GM12864 (cell line): ENCODE measurements around the gene FAM216B.

ENCODE experiments used
- DNase-seq: peaks from one replicate; pipeline ENCODE4 v3.0.0-alpha.2; 2011; ENCODE audit warnings: low read depth
- H3K4me3 ChIP-seq: 2 replicates; pipeline ENCODE4 v1.5.1; 2011; ENCODE audit warnings: mild to moderate bottlenecking, low read depth, low read length, control low read depth
- TF ChIP-seq, protein P1 (sequence below): IDR thresholded peaks from 2 replicates; pipeline ENCODE4 v1.5.1; 2011; ENCODE audit warnings: low read depth, mild to moderate bottlenecking, moderate library complexity, low read length, control low read depth, inconsistent platforms; ENCODE audit errors: missing control alignments

FAM216B gene

DNA sequence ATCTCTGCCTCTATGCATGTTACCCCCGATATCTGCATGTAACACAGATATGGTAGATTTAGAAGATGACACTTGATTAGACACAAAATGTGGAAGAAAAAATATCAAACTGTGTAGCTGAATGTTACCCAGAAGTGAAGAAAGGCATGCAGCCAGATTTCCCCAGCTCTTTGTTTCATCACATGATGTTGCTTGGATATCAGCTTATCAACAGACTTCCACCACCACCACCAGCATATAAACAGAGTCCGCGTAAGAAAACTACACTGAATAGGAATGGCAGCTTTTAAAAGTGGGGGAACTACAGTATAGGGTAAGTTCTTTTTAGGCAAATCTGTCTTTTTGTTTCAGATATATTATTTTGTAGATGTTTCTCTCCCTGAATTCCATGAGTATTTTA is at the start of gene FAM216B:
FAM216B (plus strand) TSS at position 233 of the 400 bp plus-strand sequence. CDS start 2,484 bp downstream, outside the sequence.
- TF ChIP-seq, protein P1, sequence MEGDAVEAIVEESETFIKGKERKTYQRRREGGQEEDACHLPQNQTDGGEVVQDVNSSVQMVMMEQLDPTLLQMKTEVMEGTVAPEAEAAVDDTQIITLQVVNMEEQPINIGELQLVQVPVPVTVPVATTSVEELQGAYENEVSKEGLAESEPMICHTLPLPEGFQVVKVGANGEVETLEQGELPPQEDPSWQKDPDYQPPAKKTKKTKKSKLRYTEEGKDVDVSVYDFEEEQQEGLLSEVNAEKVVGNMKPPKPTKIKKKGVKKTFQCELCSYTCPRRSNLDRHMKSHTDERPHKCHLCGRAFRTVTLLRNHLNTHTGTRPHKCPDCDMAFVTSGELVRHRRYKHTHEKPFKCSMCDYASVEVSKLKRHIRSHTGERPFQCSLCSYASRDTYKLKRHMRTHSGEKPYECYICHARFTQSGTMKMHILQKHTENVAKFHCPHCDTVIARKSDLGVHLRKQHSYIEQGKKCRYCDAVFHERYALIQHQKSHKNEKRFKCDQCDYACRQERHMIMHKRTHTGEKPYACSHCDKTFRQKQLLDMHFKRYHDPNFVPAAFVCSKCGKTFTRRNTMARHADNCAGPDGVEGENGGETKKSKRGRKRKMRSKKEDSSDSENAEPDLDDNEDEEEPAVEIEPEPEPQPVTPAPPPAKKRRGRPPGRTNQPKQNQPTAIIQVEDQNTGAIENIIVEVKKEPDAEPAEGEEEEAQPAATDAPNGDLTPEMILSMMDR = no peak
- no peak for DNase-seq
- H3K4me3 ChIP-seq = no peak within 1 kb of the TSS

DNA sequence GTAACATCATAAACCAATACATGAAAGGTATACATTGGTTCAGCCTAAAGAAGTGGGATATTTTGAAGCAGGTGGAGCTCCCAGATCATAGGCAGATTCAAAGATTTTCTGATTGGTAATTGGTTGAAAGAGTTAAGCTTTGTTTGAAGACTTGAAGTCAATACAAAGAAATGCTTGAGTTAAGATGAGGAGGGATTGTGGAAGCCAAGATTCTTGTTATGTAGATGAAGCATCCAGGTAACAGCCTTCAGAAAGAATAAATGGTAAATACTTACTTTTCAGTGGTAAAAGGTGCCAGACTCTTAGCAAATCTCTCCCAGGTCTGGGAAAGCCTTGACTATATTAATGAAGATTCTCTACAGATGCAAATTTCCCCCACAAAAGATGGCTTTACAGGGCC is 49.3 kb upstream of the FAM216B start:
- no peak overlapping the region for H3K4me3 ChIP-seq

DNA sequence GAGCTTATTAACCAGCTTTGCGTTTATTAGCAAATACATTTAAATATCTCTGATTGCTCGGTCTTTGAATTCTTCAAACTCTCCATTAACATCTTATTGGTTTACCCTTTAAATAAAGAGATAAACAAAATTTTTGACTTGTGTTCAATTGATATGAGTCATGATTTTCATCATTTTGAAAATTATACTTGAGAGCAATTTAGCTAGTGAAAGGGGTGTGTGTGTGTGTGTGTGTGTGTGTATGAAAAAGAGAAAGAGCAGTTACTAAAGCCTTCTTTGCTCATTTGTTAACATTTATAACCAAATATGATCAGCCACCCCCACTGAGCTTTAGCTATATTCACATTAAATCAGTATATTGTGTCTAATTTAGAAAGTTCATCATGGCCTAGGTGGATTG is 48.3 kb upstream of the FAM216B start:
- no peak for DNase-seq
- no peak overlapping the region for H3K4me3 ChIP-seq
- TF ChIP-seq, protein P1 = no peak

More for the DNA sequence above, 49.3 kb upstream of the FAM216B start:
- DNase-seq = no peak
- TF ChIP-seq, protein P1 = no peak

DNA sequence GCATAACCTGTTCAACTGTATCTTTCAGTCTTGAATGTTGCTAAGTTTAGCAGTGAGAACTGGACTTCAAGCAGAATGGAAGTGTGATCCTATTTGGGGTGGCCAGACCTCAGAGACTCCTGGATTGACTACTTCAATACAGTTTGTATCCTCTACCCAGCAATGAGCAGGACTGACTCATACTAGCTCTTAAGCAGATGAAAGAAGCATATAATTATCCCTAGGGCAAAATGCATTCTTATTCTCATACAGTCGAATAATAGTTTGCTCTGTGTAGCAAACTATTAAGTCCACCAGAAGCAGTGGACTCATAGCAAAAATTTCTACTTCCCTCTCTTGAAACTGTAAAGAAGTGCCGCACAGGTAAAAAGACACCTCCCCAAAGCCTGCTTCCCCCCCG is 46.4 kb upstream of the FAM216B start:
- H3K4me3 ChIP-seq = no peak overlapping the region
- TF ChIP-seq, protein P1 = no peak
- no peak for DNase-seq

DNA sequence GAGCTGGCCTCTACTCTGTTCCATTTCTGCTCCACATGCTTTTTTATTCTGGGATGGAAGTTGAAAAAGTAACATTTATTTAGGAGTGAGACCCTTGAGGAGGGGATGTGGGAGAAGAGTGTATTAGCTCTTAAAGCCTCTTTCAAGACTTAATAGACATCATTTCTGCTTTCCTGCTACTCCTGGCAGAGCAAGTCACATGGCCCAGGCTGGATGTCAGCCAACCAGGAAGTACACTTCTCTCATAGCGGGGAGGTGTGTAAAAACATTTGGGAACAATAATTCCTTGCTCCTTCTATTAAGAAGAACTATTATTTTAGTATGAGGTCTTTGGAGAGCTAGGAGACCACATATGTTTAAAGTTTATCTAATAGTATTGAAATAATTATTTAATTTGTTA is 40.6 kb upstream of the FAM216B start:
- no peak for DNase-seq
- no peak overlapping the region for H3K4me3 ChIP-seq
- TF ChIP-seq, protein P1 = no peak

DNA sequence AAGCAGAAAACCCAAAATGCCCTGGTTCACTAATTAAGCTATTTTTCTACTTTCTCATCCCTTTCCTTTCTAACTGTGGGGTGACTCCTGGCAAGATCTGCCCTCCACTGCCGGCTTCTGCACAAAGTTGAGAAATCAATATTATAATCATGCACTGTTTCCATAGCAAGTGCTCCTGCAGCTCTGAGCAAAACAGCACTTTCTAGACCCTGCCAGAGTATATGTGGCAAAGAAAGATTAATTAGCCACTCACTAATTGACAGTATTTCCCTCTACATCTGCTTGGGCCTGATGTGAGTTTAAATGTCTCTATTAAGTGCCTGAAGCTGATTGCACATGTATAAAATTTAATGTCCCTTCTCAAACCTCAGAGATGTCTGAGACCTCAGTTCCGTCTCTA is 39.5 kb upstream of the FAM216B start:
- H3K4me3 ChIP-seq = no peak overlapping the region
- TF ChIP-seq, protein P1 = no peak
- no peak for DNase-seq

DNA sequence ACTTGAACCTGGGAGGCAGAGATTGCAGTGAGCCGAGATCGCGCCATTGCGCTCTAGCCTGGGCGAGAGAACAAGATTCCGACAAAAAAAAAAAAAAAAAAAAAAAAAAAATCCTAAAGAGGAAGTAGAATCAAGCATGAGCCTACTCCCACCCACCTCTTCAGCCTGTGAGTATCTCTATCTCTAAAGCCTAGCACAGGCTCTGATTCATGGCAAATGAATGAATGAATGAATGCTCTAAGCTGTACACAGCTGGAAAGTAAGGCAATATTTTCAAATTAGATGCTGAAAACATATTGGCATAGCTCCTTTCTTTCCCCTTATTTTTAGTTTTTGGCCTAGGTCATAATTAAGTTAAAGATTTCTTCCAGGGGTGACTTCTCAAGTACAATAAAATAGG is 35.7 kb upstream of the FAM216B start:
- TF ChIP-seq, protein P1 = no peak
- no peak for DNase-seq
- no peak overlapping the region for H3K4me3 ChIP-seq
